ENCODE data around the gene CHRD.

CHRD gene

GRCh38 chr3:184384342-184384741 is 4.5 kb downstream of the CHRD start:
- no peak for DNase-seq

- no peak for DNase-seq
Measured at GRCh38 chr3:184384856-184385422, 5.1 kb downstream of the CHRD start.

- DNase-seq, result no peak
Measured at GRCh38 chr3:184386047-184386806, 6.4 kb downstream of the CHRD start.

- DNase-seq, result no peak
Measured at GRCh38 chr3:184387174-184387714, 7.4 kb downstream of the CHRD start.

- DNase-seq, result no peak
Measured at GRCh38 chr3:184388164-184388935, 8.5 kb downstream of the CHRD start.

GRCh38 chr3:184388936-184389230 is 9.0 kb downstream of the CHRD start:
- no peak for DNase-seq

GRCh38 chr3:184389384-184389783 is 9.5 kb downstream of the CHRD start:
- DNase-seq, result no peak

GRCh38 chr3:184389935-184390528 is 10.2 kb downstream of the CHRD start:
- DNase-seq, result no peak

GRCh38 chr3:184391266-184391665 is 11.4 kb downstream of the CHRD start:
- DNase-seq, result no peak

- no peak for DNase-seq
Measured at GRCh38 chr3:184395320-184395660, 15.4 kb downstream of the CHRD start.

- no peak for DNase-seq
Measured at GRCh38 chr3:184399410-184399809, 19.6 kb downstream of the CHRD start.

GRCh38 chr3:184405075-184406030 is 25.5 kb downstream of the CHRD start:
- DNase-seq, result no peak

- DNase-seq, result no peak
Measured at GRCh38 chr3:184409331-184409926, 29.6 kb downstream of the CHRD start.

GRCh38 chr3:184409946-184410500 is 30.2 kb downstream of the CHRD start:
- DNase-seq, result no peak

GRCh38 chr3:184414418-184415202 is 34.8 kb downstream of the CHRD start:
- DNase-seq, result no peak

GRCh38 chr3:184415203-184415490 is 35.3 kb downstream of the CHRD start:
- no peak for DNase-seq

- DNase-seq, result peak; percentile 73
Measured at GRCh38 chr3:184417619-184418327, 37.9 kb downstream of the CHRD start.

GRCh38 chr3:184419171-184419570 is 39.3 kb downstream of the CHRD start:
- DNase-seq, result no peak

GRCh38 chr3:184423561-184423960 is 43.7 kb downstream of the CHRD start:
- no peak for DNase-seq

- DNase-seq, result no peak
Measured at GRCh38 chr3:184426691-184427141, 46.9 kb downstream of the CHRD start.
